HG03064 (cell line): ENCODE results near the gene CLDN3.
"Not testable (repeated sequence)": the region's sequence is repeated elsewhere in the genome, so short reads cannot be mapped to it uniquely, and the experiment has no call there.

Experiments used
- ATAC-seq: cut with Tn5 transposase; IDR thresholded peaks from one replicate; pipeline ENCODE4 v1.9.1; 2021; ENCODE audit warnings: low read depth; ENCODE audit not compliant: unreplicated experiment

CLDN3 gene

DNA sequence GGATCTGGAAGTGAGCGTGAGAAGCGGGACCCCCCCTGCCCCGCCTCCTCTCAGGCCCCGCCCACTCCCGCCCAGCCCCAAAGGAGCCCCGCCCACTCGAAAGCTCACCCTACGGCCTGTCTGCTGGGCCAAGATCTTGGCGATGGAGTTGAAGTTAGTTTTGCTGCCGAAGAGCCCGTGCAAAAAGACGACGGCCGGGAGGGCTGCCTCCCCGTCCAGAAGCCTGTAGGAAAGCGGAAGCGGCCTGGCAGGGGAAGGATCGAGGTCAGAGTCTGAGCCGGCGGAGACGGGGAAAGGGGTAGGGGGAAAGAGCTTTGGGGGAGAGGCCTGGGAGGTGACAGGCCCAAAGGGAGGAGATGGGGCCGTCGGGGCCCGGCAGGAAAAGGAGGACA is 31.9 kb downstream of the CLDN3 start:
- ATAC-seq: no peak

DNA sequence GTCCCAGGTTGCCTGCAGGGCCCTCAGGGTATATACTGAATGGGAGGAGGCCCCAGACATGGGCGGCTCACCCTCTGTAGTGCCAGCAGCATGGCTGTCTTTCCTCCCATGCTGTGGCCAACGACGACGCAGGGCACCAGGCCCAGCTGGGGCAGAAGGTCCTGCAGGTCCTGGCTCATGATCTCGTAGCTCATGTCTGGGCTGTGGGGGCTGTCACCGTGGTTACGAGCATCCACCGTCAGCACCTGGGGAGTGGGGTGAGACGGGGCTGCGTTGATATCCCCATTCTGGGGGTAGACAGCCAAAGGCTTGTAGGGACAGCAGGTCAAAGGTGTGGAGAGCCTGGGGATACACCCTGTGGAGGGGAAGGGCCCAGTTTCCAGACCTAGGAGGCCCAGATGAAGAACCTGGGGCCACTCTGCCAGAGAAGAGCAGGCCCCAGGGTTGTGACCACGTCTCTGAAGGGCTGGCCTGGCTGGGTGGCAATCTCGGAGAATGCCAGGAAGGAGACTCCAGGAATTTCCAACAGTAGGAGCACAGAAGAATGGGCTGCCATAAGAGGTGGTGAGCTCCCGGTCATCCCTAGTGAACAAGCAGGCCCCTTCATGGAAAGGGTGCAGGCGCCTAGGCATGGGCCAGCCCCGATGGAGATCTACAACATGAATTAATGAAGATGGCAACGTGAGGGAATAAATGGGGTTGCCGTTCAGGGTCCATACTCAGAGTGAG is 32.4 kb downstream of the CLDN3 start:
- ATAC-seq: no peak

DNA sequence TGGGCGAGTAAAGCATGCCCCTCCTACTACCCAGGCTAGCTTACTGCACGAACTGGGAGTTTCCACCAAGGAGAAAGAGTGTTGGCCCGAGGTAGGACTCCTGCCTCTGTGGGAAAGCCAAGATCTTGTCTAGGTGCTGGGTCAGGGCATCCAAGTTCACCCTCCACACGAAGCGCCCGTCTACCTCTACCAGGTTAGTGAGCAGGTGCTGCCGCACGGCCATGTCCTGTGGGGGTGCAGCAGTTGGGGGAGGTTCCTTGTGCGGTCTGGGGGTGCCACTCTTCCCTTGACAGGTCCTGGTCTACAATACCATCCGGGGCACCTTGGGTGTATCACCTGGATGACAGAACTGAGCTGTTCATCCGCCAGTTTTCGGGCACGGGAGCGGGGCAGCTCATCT is 33.2 kb downstream of the CLDN3 start:
- ATAC-seq: no peak

DNA sequence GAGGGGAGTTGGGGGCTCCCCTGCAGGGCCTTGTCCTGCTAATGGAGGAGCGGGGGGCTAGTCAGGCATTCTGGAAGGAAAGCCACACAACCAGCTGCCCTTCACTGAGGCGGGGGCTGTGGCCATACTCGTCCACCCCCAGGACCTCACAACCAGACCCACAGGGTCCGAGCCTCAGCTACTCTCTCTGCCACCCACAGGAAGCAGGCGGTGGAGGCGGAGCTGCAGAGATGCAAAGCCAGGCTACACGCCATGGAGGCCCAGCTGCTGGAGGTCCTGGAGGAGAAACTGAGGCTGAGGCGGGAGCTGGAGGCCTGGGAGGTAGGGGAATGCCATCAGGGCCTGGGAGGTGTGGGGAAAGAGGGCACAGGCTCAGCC is 34.6 kb downstream of the CLDN3 start:
- no peak for ATAC-seq

DNA sequence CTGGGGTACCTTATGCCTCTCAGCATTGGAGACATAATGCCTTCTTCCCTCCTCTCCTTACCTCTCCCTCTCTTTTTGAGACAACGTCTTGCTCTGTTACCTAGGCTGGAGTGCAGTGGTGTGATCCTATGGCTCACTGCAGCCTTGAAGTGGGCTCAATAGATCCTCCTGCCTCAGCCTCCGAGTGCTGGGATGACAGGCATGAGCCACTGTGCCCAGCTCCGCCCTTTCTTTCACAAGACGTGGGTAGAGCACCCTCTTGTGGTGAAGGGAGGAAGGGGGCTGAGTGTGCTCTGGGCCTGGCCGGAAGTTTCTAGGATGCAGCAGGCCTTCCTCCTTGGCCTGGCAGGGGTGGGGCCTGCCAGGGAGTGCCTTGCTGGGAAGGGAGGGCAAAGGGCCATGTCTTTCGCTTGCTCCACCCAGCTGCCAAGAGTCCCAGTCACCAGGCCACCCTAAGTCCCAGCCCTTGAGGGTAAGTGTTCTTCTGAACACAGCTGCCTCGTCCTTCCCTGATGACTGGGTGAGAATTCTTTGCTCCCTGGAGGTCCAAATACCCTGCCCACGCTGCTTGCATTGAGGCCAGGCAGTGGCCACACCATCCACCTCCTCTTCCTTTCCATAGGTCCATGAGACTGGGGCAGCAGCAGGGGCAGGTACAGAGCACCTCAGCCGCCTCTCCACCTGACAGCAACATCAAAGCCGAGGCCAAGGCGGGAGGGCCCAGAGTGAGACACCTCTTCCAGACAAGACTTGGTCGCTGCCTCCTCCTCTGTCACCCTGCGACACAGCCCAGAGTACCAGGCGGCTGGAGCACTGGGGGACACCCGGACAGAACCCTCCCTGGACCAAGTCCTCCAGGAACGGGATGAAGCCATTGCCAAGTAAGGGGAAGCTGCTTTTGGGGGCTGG is 35.2 kb downstream of the CLDN3 start:
- ATAC-seq: no peak

DNA sequence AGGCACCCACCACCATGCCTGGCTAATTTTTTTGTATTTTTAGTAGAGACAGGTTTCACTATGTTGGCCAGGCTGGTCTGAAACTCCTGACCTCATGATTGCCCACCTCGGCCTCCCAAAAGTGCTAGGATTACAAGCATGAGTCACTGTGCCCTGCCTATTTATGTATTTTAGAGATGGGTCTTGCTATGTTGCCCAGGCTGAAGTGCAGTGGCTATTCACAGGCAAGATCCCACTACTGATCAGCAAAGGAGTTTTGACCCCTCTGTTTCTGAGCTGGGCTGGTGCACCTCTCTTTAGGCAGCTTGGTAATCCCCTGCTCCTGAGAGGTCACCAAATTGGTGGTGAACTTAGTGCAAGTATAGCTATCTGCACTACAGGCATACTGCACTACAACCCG is 37.7 kb downstream of the CLDN3 start:
- no peak for ATAC-seq

DNA sequence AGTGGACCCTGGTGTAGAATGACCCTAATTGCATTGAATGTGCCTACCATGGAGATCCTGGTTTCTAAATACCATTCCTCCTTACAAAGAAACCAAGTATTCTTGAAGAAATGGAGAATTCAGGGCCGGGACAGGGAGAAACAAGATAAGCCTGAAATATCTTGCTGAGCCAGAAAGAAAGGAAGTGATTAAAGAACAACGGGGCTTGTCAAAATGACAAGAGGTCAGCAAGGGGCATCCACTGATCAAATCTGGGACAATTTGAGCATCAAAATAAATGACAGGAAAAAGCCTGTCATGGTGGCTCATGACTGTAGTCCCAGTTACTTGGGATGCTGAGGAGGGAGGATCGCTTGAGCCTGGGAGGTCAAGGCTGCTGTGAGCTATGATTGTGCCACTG is 39.6 kb downstream of the CLDN3 start:
- ATAC-seq: no peak

DNA sequence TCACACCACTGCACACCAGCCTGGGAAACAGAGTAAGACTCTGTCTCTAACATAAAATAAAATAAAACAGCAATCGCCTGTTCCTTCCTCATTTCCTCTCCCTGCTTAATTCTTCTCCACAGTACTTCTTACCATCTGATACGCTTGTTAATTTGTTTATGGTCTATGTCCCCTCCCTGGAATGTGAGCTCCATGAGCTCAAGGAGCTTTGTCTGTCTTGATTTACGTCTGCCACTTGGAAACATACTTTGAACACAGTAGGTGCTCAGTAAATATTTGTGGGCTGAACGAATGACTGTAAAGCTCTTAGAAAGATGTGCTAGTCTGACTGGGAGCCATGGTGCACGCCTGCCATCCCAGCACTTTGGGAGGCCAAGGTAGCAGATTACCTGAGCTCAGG is 41.5 kb downstream of the CLDN3 start:
- no peak for ATAC-seq

DNA sequence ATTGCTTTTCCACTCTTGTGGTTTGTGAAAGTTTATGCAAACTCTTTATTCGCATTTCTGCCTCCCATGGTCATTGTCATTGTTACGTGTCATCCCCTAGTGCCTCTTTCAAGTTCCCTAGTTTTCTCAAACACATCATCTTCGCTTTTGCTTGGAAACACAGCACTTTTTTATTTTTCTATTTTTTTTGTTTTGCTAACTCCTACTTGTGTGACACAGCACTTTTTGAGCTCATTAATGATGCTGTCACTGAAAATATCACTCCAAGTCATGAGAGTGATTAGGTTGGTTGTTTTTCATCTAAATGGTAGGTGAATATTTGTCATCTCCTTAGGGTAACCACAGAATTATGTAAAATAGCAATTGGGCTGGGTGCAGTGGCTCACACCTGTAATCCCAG is 42.1 kb downstream of the CLDN3 start:
- ATAC-seq: no peak

DNA sequence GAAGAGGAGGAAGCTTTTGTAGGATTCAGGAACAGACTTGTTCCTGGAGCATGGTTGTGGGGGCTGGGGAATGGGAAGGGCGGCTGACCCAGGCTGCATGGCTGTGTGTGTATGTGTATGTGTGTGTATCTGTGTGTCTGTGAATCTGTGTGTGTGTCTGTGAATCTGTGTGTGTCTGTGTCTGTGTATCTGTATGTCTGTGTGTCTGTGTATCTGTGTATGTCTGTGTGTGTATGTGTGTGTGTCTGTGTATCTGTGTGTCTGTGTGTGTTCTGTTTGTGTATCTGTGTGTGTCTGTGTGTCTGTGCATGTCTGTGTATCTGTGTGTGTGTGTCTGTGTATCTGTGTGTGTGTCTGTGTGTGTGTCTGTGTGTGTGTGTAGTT is 44.0 kb downstream of the CLDN3 start:
- peak; percentile 35 for ATAC-seq

DNA sequence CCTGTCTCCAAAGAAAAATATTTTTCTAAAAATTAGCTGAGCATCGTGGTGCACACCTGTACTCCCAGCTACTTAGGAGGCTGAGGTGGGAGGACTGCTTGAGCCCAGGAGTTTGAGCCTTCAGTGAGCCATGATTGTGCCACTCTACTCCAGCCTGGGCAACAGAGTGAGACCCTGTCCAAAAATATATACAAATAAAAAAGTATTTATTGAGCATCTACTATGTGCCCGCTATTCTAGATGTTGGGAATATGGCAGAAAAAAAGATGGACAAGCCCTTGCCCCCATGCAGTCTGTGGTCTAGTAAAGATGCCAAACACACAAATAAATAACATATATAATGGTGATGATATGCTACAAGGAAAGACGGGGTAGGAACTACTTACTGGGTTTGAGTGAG is 46.3 kb downstream of the CLDN3 start:
- ATAC-seq: no peak

DNA sequence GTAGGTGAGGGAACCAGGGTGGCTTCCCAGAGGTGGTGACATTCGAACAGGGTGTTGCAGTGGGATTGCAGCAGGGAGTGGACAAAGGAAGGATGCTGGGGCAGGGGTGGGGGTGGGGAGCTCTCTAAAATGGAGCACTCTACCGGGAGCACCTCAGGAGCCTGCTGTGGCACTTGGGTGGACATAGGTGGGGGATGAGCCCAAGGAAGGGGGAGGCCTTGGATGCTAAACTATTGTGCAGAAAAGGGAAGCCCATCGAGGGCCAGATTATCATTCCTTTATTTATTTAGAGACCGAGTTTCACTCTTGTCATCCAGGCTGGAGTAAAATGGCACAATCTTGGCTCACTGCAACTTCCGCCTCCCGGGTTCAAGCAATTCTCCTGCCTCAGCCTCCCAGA is 47.3 kb downstream of the CLDN3 start:
- no peak for ATAC-seq

DNA sequence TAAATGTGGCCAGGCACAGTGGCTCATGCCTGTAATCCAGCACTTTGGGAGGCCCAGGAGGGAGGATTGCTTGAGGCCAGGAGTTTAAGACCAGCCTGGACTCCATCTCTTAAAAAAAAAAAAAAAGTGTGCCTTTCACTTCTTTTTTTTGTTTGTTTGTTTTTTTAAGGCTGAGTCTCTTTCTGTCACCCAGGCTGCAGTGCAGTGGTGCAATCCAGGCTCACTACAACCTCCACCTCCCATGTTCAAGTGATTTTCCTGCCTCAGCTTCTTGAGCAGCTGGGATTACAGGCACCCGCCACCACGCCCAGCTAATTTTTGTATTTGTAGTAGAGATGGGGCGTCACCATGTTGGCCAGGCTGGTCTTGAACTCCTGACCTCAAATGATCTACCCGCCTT is 47.9 kb downstream of the CLDN3 start:
- ATAC-seq: not testable (repeated sequence)

DNA sequence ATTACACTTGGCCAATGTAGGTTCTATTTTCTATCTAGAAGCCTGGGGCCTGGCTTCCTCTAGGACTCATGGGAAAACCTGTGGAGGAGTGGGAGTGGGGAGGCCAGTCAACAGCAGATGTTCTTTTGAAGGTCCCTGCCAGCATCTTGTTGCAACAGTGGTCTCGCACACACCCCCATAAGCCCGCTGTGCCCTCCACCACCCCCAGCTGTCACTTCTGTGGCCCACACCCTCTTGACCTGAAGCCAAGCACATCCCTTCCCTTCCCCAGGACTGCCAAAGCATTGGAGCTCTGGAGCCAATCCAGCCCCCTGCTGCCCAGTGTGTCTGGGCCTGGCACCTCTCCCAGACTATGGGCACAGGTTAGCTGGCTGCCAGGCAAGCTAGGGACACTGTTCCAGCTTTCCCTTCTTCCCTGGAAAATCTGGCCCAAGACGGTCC is 48.7 kb downstream of the CLDN3 start:
- ATAC-seq: no peak

DNA sequence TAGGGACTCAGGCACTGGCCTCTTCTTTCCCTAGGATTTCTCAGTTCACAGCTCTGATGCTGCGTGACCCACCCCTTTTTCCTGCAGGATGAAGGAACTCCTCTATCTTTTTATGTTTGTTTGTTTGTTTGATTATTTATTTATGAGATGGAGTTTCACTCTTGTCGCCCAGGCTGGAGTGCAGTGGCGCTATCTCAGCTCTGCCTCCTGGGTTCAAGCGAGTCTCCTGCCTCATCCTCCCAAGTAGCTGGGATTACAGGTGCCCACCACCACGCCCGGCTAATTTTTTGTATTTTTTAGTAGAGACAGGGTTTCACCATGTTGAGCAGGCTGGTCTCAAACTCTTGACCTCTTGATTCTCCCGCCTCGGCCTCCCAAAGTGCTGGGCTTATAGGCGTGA is 49.6 kb downstream of the CLDN3 start:
- ATAC-seq: not testable (repeated sequence)

DNA sequence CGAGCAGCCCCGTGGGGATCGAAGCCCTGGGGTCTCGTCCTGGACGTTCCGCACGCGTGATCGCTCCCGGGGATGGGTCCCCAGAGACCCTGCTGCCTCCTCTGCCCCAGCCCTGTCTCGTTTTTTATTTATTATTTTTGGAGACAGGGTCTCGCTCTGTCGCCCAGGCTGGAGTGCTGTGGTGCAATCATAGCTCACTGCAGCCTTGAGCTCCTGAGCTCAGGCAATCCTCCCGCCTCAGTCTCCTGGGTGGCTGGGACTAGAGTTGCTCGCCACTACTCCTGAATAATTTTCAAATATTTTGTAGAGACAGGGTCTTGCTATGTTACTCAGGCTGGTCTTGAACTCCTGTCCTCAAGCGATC is 50.3 kb downstream of the CLDN3 start:
- ATAC-seq: no peak
